Stimulated activated naive CD8-positive, alpha-beta T cell treated with anti-CD3 and anti-CD28 coated beads, Interleukin-15, Interleukin-2, amounts not matched to agents 100 U/mL and 50 U/mL, for 24 hours (primary cell): ENCODE measurements around the gene HSP90B1.

Experiments used
- ATAC-seq: fragments of 150-1000 bp; cut with Tn5 transposase; one replicate; pipeline ENCODE4 v1.10.0; 2021
- DNase-seq: peaks from one replicate; pipeline ENCODE4 v3.0.0; 2021

Gene HSP90B1

DNA sequence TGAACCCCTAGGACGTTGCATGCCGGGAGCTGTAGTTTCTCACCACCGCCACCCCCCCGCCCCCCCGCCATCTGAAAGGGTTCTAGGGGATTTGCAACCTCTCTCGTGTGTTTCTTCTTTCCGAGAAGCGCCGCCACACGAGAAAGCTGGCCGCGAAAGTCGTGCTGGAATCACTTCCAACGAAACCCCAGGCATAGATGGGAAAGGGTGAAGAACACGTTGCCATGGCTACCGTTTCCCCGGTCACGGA, 501 bp upstream of the HSP90B1 start:
- DNase-seq: no peak
- no peak for ATAC-seq

DNA sequence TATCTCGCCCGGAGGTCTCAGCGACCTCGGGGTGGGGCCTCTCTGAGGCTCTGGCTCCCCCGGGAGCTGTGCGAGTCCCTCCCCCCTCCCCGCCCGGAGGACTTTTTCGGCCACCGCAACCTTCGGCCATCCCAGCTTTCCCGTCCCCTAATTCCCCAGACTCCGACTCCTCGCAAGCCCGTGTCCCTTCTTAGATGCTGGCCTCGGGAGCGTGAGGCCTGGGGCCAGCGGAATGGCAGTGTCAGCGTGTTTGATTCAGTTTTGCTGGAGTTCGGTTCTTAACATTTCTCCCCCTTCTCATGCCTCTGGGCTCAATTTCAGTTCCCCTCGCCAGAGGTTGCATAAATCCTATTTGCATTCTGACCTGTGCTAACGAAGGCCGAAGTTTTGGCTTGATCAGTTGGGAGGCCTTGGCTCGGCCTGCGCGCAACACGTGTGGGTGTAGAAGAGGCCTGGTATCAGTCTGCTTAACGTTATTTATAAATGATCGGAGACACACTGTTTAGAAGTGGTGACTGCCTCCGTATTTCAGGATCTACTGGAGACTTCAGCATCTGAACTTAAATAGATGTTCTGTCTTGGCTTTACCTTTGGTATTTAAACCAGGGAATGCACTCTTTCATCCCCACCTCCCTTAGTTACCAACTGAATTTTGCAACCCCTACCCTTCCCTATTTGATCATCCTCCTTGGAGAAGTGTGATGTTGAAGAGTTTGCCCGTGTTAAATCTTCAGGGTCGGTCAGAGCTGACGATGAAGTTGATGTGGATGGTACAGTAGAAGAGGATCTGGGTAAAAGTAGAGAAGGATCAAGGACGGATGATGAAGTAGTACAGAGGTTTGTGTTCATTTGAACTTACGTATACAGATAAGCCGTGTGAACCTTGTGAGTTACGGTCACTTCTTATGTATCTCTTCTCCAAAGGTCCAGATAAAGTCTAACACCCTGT, 851 bp downstream of the HSP90B1 start:
- peak; percentile 39 for DNase-seq
- no peak for ATAC-seq

DNA sequence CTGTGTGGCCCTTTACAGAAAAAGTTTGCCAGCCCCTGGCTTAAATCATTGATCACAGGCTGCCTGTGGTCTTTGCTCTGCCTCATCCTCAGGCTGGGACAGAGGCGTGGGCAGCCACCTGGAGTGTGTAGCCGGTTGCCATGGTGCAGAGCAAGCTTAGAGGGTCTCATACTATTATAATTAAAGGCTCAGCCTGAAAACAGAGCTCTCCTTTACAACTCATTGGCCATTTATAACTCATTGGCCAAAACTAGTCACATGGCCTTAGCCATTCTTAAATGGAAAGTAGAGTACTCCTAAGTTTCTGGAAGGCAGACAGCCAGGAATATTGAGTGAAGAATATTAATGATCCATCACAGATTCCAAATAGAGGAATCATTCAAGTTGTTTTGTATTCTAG, 3.0 kb downstream of the HSP90B1 start:
- ATAC-seq (no peak), DNase-seq (no peak)

DNA sequence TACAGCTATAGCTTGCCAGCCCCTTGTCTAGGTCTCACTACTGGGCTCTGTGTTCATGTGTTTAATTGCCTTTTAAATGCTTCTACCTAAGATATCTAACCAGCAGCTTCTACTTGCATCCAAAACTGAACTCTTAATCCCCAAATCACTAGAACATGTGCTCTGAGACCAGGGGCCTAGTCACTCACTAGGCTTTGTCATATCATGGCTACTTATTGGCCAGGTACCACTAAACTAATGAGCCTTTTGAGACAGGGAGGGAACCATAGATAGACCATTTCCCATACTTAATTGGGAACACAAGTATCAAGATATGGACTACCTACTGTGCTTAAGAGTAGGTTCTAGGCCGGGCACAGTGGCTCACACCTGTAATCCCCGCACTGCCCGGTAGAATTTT, 6.5 kb downstream of the HSP90B1 start:
- DNase-seq (no peak), ATAC-seq (peak; percentile 9)

DNA sequence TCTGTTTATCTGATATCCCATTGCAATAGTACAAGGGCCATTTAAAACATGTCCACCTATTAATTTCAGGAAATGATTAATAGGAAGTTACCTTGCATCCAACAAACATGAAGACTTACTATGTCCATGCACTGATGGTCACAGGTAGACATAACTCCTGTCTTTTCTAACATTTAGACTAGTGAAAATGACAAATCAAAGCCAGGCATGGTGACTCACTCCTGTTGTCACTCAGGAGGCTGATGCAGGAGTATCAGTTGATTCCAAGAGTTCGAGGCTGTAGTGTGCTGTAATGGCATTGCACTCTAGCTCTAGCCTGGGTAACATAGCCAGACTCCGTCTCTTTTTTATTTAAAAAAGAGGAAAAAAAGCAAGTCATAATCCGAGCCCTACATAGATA, 14.8 kb downstream of the HSP90B1 start:
- ATAC-seq: peak; percentile 56
- no peak for DNase-seq

DNA sequence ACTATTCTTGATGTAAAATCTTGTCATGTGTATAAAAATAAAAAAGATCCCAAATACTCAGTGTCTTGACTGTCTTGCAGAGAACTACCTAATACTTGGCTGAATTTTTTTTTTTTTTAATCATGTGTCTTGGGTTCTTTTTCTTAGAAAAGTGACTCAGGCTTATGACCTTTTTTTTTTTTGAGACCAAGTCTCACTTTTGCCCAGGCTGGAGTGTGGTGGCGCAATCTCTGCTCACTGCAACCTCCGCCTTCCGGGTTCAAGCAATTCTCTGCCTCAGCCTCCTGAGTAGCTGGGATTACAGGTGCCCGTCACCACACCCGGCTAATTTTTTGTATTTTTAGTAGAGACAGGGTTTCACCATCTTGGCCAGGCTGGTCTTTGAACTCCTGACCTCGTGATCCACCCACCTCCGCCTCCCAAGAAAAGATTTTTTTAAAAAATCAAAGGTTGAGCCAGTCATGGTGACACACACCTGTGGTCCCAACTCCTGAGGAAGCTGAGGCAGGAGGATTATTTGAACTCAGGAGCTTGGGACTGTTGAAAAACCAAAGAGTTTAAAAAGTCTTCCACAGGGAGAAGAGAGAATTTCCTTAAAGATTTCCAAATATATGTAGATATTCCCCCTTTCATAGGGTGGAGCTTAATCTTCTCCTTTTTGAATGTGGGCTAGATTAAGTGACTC, 17.8 kb downstream of the HSP90B1 start:
- DNase-seq: no peak
- no peak for ATAC-seq

DNA sequence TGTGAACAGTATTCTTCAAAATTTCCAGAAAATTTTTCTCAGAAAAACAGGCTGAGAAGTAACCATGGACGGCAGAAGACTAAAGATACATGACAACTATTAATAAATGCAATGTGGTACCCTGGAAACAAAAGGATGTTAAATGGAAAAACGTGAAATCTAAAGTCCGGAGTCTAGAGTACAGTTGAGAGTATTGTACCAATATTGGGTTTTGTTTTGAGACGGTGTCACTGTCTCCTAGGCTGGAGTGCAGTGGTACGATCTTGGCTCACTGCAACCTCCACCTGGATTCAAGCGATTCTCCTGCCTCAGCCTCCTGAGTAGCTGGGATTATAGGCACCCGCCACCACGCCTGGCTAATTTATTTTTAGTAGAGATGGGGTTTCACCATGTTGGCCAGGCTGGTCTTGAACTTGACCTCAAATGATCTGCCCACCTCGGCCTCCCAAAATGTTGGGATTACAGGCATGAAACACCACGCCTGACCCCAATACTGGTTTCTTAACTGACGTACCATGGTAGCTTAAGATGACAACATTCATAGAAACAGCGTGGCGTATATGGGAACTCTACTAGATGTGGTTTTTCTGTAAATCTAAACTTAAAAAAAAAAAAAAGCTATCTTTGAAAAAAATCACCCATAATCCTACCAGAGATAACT, 18.7 kb downstream of the HSP90B1 start:
- ATAC-seq (no peak), DNase-seq (no peak)

DNA sequence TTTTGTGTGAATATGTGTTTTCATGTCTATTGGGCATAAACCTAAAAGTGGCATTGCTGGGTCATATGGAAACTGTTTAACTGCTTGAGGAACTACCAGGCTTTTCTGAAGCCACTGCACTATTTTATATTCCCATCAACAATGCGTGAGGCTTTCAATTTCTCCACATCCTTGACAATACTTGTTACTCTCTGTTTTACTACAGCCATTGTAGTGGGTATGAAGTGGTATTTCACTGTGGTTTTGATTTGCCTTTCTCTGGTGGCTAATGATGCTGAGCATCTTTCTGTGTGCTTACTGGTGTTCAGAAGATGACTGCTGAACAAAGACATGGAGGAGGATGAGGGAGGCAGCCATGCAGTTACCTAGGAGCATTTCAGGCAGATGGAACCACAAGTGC, 22.3 kb downstream of the HSP90B1 start:
- ATAC-seq (peak; percentile 42), DNase-seq (no peak)

DNA sequence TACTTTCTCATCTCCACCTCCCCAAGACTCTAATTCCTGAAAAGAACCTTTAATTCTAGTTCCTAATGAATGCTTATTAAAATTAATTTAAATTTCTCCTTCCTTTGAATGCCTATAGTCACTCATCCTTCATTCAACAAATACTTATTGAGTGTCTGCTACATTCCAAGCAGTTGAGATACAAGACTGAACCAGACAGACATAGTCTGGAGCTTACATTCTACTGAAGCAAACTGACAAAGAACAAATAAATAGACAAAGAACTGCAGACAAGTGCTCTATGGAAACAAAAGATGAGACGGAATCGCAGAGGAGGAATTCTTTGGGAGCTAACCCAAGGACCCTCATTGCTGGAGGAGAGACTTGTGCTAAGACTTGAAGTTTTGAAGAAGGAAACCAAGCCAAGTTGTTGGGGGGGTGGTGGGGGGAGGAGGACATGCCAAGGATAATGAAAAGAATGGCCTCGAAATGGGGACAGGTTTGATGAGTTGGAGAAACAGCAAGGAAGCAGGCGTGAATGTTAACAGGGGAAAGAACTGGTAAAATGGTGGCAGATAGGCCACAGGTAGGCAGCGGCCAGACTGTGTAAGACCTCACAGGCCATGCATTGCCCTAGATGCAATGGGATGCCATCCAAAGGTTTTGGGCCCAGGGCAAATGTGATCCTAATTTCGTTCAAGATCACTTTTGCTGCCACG, 25.8 kb downstream of the HSP90B1 start:
- ATAC-seq (no peak), DNase-seq (no peak)

DNA sequence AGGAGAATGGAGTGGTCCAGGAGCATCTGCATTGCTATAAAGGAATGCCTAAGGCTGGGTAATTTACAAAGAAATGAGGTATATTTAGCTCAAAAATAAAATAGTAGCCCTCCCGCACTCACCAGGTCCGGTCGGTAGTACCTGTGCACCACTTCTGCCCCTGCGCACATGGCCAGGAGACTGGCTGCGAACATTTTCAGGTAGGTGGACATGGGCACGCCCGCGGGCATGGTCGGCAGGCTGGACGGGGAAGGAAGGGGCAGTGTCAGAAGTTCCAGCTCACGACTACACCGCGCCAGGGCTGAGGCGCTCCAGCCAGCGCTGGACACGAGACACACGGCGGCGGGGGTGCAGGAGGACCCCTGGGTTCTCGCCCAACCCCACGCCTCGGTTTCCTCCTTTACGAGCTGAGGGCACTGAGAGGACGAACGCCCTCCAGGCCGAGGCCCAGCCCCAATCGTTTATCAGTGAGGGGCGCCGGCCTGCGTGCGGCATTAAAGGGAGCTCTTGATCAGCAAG, 26.4 kb downstream of the HSP90B1 start:
- no peak for DNase-seq
- no peak for ATAC-seq

DNA sequence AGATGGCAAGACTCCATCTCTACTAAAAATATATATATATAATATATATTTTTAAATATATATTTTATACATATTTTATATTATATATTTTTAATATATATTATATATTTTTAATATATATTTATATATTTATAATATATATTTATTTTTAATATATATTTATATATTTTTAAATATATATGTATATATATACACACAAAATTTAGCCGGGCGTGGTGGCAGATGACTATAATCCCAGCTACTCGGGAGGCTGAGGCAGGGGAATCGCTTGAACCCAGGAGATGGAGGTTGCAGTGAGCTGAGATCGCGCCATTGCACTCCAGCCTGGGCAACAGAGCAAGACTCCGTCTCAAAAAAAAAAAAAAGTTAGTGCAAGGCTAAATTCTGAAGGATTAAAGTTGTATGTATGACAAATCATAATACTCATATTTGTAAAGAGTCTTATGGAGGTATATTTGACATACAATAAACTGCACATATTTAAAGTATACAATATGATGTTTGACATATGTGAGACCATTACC, 27.7 kb downstream of the HSP90B1 start:
- ATAC-seq: no peak
- no peak for DNase-seq

DNA sequence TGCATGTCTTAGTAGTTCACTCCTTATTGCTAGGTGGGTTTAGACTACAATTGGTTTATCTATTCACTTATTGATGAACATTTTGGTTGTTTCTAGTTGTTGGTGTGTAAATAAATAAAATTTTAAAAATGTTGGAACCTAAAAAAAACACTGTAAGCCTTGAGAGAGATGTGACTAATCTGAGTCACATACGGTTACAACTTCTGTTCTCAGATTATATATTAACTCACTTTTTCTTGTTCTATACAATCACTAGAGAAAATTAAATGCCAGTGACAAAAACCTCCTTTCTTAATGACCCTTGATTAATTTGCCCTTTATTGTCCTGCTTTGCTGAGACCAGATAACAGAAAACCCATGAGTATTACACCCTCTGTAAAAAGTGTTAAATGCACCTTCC, 28.4 kb downstream of the HSP90B1 start:
- no peak for ATAC-seq
- no peak for DNase-seq

DNA sequence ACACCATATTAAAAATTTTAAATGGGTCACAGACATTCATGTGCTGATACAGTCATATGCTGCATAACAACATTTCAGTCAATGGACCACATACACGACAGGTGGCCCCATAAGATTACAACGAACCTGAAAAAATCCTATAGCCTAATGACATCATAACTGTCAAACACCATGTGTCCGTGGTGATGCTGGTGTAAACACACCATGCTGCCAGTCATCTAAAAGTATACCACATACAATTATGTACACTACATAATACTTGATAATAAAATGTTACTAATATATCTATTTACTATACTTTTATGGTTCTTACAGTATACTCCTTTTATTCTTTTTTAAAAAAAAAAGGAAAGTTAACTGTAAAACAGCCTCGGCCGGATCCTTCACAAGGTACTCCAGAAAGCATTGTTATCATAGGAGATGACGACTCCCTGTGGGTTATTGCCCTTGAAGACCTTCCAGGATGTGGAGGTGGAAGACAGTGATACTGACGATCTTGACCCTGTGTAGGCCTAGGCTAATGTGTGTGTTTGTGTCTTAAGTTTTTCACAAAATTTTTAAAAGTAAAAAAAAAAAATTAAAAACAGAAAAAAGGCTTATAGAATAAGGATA, 30.5 kb downstream of the HSP90B1 start:
- ATAC-seq (no peak), DNase-seq (no peak)

DNA sequence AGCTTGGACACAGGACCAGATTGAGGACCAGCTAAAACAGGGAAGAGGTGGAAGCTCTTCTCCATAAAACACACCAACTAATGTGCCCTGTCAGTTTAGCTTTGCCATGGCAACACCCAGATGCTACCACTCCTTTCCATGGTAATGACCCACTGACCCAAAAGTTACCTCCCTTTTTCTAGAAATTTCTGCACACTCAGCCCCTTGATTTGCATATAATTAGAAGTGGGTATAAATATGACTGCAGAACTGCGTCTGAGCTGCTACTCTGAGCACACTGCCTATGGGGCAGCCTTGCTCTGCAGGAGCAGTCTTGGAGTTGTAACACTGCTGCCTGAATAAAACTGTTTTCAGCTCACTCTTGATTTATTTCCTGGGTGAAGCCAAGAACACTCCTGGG, 32.3 kb downstream of the HSP90B1 start:
- ATAC-seq: no peak
- DNase-seq: no peak

DNA sequence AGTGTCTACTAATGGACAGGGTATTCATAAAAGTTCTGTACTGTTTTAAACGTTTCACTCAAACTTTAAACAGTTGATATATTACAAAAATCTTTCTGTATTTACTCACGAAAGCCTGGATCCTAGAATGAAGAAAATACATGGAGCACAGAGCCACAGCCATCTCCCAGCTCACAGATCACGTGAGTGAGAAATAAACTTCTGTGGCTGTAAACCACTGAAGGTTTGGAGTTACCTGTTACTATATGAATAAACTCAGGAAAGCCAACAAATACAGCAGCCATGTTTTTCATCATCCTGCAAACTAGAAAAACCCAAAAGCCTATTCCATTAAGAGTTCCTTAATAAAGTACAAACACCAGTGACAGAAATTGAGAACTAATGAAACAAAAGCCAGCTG, 34.6 kb downstream of the HSP90B1 start:
- DNase-seq (no peak), ATAC-seq (no peak)

DNA sequence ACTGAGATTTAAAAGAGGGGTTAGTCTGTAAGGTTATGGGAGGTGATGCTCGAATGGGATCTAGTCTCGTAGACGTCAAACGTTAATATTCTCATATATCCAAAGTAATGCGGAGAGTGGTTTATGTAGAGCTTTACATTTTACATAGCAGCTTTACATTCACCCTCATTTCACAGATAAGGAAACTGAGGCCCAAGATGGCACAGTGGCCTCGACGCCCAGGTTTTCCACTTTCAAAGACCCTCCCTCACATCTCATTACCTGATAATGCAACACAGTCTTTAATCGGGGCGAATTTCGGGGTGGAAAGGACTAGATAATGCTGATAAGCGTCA, 35.0 kb downstream of the HSP90B1 start:
- DNase-seq (no peak), ATAC-seq (no peak)

DNA sequence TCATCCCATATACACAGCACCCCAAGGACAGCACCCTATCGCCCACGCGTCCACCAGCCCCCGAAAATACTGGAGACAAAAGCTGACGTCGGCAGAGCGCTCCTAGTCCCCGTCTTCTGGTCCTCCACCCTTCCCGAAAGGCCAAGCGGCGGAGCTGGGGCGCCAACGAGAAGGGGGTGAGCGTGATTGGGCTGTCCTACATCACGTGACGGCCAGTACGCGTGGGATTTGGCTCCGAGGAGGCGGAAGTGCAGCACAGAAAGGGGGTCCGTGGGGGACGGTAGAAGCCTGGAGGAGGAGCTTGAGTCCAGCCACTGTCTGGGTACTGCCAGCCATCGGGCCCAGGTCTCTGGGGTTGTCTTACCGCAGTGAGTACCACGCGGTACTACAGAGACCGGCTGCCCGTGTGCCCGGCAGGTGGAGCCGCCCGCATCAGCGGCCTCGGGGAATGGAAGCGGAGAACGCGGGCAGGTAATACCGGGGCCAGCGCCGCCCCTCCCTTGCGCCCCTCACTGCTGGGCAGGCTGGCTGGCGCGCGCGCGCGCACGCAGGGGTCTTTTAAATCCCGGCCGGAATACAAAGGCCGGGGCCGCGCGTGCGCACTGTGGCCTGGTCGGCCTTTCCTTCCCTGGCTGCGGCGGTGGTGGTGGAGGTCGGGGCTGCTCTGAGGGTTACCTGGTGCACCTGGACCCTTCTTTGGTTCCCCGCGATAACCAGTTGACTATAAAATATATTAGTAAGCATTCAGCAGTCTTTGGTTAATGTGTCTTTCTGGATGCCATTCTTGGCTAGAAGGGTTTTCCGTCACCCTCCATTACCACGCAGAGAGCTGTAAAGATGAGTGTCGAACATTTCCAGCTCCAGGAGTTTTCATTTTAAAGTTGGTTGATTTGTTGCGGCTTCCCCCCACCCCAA, 35.6 kb downstream of the HSP90B1 start, which contains the start of gene TDG:
Gene TDG (plus strand): TSS at position 283 of the 915 bp plus-strand sequence. CDS start 166 bp downstream, at position 449.
- peak; percentile 97 for DNase-seq
- ATAC-seq: peak; percentile 97

DNA sequence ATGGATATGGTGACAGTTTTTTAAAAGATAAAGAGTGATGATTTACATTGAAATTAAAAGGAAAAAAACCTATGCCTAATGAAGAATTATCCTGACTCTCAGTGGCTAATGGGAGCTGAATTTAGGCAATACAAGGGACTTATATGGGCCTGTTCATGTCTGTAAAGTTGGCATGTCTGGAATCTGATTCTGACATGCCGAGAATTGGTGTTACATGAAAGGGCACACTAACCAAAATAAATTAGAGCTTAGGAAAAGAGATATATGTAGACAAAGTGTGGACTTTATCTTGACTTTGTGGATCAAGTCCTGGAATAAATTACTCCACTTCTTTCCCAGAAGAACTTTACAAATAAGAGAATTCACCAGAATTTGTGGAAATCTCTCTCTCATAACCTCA, 36.5 kb downstream of the HSP90B1 start:
- ATAC-seq: no peak
- DNase-seq: no peak

DNA sequence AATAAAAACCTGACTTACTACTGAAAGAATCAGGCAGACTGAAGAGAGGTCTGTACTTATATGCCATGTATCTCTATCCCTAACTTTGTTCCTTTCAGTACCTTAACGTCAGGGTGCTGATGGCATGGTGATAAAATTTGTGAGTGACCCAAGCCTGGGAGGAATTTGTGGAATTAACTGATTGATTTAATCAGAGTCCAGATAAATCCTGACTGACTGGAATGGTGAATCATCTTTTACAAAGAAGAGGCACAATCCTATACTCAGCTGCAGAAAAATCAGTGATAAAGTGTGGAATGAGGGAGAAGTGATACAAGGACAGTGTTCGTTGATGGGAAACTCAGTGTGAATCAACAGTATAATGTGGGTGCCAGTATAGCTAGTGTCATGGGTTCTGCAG, 39.2 kb downstream of the HSP90B1 start:
- DNase-seq (no peak), ATAC-seq (no peak)

DNA sequence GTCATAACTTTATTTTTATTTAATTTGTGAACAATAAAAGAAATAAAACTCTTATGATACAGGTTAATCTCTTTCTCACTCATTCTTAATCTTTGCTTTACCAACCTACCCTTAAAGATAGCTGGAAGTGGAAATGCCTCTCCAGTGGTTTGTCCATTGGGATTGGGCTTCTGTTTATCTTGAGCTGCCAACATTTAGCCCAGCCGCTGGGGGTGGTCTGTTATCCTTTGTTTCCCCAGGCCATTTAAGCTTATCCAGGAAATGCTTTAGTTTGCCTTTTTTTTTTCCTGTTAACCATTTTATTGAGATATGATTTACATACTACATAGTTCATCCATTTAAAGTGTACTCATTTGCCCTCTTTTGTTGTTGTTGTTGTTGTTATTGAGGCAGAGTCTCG, 43.7 kb downstream of the HSP90B1 start:
- no peak for ATAC-seq

DNA sequence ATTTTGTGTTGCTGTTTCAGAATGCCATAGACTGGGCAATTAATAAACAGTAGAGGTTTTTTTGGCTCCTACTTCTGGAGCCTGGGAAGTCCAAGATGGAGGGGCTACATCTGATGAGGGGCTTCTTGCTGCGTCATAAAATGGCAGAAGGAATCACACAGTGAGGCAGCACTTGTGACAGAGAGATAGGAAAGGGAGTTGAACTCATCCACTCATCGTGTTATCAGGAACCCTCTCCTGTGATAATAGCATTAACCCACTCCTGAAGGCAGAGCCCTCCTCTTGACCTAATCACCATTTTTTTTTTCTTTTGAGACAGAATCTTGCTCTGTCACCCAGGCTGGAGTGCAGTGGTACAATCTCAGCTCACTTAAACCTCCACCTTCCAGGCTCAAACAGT, 45.2 kb downstream of the HSP90B1 start:
- DNase-seq: no peak
- ATAC-seq: no peak

More for the DNA sequence above, 43.7 kb downstream of the HSP90B1 start:
- no peak for DNase-seq
